B cell (primary cell): ENCODE data around the gene DACH2.

Experiments
- EZH2 ChIP-seq: IDR thresholded peaks from 2 replicates; pipeline ENCODE4 v1.6.1; 2012; ENCODE audit warnings: borderline replicate concordance, low read depth, mild to moderate bottlenecking, moderate library complexity, low read length; ENCODE audit not compliant: insufficient read depth, poor library complexity, severe bottlenecking
- TF ChIP-seq, protein P1 (sequence below): fragments of 200-600 bp; IDR thresholded peaks from one replicate; pipeline ENCODE4 v1.8.0; 2022; ENCODE audit warnings: antibody characterized with exemption, mild to moderate bottlenecking

GRCh38 chrX:86348669-86349068 lies 200.4 kb downstream of the DACH2 start:
- no peak for TF ChIP-seq EZH2
- TF ChIP-seq, protein P1, sequence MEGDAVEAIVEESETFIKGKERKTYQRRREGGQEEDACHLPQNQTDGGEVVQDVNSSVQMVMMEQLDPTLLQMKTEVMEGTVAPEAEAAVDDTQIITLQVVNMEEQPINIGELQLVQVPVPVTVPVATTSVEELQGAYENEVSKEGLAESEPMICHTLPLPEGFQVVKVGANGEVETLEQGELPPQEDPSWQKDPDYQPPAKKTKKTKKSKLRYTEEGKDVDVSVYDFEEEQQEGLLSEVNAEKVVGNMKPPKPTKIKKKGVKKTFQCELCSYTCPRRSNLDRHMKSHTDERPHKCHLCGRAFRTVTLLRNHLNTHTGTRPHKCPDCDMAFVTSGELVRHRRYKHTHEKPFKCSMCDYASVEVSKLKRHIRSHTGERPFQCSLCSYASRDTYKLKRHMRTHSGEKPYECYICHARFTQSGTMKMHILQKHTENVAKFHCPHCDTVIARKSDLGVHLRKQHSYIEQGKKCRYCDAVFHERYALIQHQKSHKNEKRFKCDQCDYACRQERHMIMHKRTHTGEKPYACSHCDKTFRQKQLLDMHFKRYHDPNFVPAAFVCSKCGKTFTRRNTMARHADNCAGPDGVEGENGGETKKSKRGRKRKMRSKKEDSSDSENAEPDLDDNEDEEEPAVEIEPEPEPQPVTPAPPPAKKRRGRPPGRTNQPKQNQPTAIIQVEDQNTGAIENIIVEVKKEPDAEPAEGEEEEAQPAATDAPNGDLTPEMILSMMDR, result no peak
